ENCODE data around the gene DHX35.

DHX35 gene

DNA sequence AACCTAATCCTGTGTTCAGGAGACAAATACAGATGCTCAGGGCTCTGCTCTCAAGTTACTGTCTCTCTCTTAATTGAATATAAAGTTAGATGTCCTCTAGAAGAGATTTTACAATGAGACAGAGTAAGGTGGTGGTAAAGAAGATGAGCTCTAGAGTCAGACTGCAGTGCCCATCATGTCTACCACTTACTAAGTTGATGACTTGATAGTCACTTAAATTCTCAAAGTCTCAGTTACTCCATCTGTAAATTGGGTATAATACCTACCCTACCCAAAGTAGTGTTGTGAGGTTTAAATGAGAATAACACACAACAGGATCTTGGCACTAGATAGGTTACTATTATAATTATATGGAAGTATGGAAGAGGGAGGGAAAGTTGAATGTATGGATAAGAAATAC lies 1.6 kb downstream of the DHX35 start:
- TF ChIP-seq, protein P1, sequence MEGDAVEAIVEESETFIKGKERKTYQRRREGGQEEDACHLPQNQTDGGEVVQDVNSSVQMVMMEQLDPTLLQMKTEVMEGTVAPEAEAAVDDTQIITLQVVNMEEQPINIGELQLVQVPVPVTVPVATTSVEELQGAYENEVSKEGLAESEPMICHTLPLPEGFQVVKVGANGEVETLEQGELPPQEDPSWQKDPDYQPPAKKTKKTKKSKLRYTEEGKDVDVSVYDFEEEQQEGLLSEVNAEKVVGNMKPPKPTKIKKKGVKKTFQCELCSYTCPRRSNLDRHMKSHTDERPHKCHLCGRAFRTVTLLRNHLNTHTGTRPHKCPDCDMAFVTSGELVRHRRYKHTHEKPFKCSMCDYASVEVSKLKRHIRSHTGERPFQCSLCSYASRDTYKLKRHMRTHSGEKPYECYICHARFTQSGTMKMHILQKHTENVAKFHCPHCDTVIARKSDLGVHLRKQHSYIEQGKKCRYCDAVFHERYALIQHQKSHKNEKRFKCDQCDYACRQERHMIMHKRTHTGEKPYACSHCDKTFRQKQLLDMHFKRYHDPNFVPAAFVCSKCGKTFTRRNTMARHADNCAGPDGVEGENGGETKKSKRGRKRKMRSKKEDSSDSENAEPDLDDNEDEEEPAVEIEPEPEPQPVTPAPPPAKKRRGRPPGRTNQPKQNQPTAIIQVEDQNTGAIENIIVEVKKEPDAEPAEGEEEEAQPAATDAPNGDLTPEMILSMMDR (conservative IDR thresholded peaks at IDR 0.05), result no peak

DNA sequence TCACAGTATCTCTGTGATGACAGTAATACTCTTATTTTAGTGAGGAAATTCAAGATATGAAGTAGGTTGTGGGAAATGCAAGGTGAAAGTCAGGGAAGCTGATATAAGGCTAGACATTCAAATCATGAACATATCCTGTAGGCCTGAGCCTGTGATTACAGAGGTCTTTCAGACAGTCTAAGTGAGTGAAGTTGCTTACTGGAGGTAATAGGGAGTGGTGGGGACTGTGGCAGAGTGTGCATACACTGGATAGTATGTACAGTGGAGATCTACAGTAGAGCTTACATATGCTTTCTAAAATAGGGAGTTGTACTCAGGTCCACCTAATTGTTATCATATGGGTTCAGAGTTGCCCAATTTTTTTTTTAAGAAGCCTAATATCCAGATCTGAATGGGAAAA lies 3.1 kb downstream of the DHX35 start:
- no peak overlapping the region for H3K27ac ChIP-seq
- TF ChIP-seq, protein P1 (conservative IDR thresholded peaks at IDR 0.05), result no peak

More for the DNA sequence above, 1.6 kb downstream of the DHX35 start:
- no peak overlapping the region for H3K27ac ChIP-seq

DNA sequence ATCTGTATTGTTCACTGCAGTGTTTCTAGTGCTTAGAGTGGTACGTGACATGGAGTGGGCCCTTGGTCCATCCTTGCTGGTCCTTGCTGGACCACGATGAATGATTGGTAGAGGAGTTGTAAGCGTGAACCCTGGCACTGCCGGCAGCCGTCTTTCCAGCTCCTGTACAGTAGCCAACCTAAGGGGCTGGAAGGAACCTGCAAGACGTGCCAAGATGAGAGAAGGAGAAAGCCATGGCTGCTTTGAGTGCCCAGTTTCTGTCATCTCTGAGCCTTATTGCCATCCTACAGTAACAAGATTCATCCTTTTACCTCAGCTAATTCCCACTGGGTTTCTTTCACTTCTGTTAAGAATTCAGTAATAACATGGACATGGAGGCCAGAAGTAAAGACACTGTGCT lies 5.9 kb downstream of the DHX35 start:
- TF ChIP-seq, protein P1 (conservative IDR thresholded peaks at IDR 0.05), result no peak
- H3K27ac ChIP-seq, result no peak overlapping the region

DNA sequence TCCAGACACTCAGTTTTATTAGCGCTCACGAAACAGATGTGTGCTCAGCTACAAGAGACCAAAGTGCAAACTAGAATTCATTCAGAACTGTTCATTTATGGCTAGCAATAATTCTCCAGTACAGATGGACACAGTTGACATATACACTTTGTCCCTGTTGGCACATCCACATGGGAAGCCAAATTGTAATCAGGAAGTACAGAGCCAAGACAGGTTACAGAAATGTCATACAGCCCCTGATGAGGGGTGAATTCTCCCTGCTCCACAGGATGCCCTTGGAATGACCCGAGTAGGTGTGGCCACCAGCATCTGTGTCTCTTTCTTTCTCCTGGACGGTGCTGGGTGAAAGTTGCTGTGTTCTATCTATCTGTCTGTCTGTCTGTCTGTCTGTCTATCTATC lies 7.6 kb downstream of the DHX35 start:
- TF ChIP-seq, protein P1 (conservative IDR thresholded peaks at IDR 0.05), result no peak
- H3K27ac ChIP-seq, result no peak overlapping the region

DNA sequence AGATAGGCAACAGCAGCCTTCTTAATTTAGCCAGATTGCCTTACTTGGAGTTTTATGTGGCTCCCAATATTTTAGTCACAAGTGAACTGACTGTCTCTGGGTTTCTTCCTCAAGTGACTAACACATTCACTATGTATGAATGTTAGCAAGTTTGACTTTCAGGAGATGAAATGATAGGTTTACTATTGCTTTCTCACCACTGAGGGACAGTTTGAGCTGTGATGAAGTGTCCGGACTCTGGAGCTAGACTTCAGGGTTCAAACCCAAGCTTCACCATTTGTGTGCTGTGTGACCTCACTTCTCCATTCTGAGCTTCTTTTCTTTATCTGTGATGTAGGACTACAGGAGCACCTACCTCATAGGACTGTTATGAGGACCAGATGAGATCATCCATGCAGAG lies 8.2 kb downstream of the DHX35 start:
- TF ChIP-seq, protein P1 (conservative IDR thresholded peaks at IDR 0.05), result no peak
- H3K27ac ChIP-seq, result no peak overlapping the region

DNA sequence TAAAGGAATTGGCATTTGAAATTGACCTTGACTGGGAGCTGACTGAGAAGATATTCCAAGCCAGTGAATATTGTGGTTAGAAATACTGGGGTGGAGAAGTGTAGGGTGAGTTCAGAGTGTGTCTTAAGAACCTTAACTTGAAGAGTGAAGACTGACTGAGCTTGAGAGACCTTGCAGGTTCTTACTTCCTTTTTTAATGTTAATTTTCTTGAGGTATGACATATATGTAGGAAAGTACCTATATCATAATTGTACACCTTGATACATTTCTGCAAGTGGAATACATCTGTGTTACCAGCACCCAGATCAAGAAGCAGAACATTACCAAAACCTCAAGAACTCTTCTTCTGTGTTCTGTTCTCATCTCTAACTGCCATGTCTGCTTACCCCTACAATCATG lies 11.0 kb downstream of the DHX35 start:
- H3K27ac ChIP-seq, result no peak overlapping the region
- TF ChIP-seq, protein P1 (conservative IDR thresholded peaks at IDR 0.05), result no peak

DNA sequence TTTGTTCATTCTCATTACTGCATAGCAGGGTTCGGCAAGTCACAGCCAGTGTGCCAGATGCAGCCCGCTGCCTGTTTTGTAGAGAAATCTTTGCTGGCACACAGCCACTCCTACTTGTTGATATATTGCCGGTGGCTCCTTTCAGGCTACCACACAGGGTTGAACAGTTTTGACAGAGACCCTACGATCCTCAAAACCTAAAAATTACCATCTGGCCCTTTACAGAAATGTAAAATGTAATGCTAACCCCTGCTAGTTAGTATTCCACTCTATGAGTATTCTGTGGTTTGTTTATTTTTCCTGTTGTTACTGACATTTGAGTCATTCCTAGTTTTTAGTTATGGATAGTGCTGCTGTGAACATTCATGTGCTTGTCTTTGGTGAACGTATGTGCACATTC lies 11.5 kb downstream of the DHX35 start:
- TF ChIP-seq, protein P1 (conservative IDR thresholded peaks at IDR 0.05), result no peak
- H3K27ac ChIP-seq, result no peak overlapping the region
